GM23338 (cell line): ENCODE measurements around the gene TFF1. TPM values are rescaled to one million over a fixed set of nuclear protein-coding genes. Genes with fewer than 3 reads are reported as not detected.

Source experiments
- ATAC-seq: fragments of 200-7000 bp; cut with Tn5 transposase; 3 replicates; pipeline ENCODE4 v1.9.1; 2020
- DNase-seq: peaks from one replicate; pipeline ENCODE4 v3.0.0-alpha.2; 2015; ENCODE audit warnings: low spot score
- H2AFZ ChIP-seq: fragments of 200-600 bp; sonication (generic); 2 replicates; pipeline ENCODE4 v1.8.0; 2016; ENCODE audit warnings: antibody characterized with exemption, mild to moderate bottlenecking, moderate library complexity
- H3F3A ChIP-seq: fragments of 200-600 bp; sonication (generic); replicated peaks from 2 replicates; pipeline ENCODE4 v1.8.0; 2017; ENCODE audit warnings: antibody characterized with exemption, mixed run types, low read depth
- H3K27ac ChIP-seq: fragments of 200-600 bp; sonication (generic); 2 replicates; pipeline ENCODE4 v1.6.1; 2016; ENCODE audit warnings: low read depth
- H3K27me3 ChIP-seq: fragments of 200-600 bp; sonication (generic); 2 replicates; pipeline ENCODE4 v1.8.0; 2016; ENCODE audit warnings: mild to moderate bottlenecking, mixed run types, moderate library complexity; ENCODE audit not compliant: insufficient read depth
- H3K36me3 ChIP-seq: fragments of 200-600 bp; sonication (generic); 2 replicates; pipeline ENCODE4 v1.8.0; 2016; ENCODE audit warnings: mild to moderate bottlenecking; ENCODE audit not compliant: insufficient read depth
- H3K4me1 ChIP-seq: fragments of 200-600 bp; sonication (generic); 2 replicates; pipeline ENCODE4 v1.8.0; 2016; ENCODE audit warnings: mild to moderate bottlenecking, moderate library complexity; ENCODE audit not compliant: insufficient read depth
- H3K4me2 ChIP-seq: fragments of 200-600 bp; sonication (generic); 2 replicates; pipeline ENCODE4 v1.7.1; 2017; ENCODE audit warnings: mixed run types
- H3K4me3 ChIP-seq: fragments of 200-600 bp; sonication (generic); 2 replicates; pipeline ENCODE4 v1.6.1; 2016; ENCODE audit warnings: mixed run types
- H3K79me2 ChIP-seq: fragments of 200-600 bp; sonication (generic); replicated peaks from 2 replicates; pipeline ENCODE4 v1.8.0; 2017; ENCODE audit warnings: mild to moderate bottlenecking; ENCODE audit not compliant: insufficient read depth
- H3K9me2 ChIP-seq: fragments of 200-600 bp; sonication (generic); 2 replicates; pipeline ENCODE4 v1.8.0; 2017; ENCODE audit not compliant: insufficient read depth
- H4K20me1 ChIP-seq: fragments of 200-600 bp; sonication (generic); replicated peaks from 2 replicates; pipeline ENCODE4 v1.8.0; 2017; ENCODE audit warnings: mild to moderate bottlenecking; ENCODE audit not compliant: insufficient read depth
- H3K27ac Mint-ChIP-seq: 2 replicates; pipeline ENCODE4 v1.8.0; 2020; ENCODE audit warnings: inconsistent platforms, mild to moderate bottlenecking, moderate library complexity, mixed read lengths
- H3K27me3 Mint-ChIP-seq: 3 replicates; pipeline ENCODE4 v1.8.0; 2022; ENCODE audit warnings: low read depth, mild to moderate bottlenecking, moderate library complexity, mixed read lengths, inconsistent platforms; ENCODE audit not compliant: insufficient read depth, poor library complexity
- H3K36me3 Mint-ChIP-seq: 3 replicates; pipeline ENCODE4 v1.8.0; 2021; ENCODE audit warnings: low read depth, mild to moderate bottlenecking, inconsistent platforms, moderate library complexity, mixed read lengths
- H3K4me1 Mint-ChIP-seq: 3 replicates; pipeline ENCODE4 v1.8.0; 2020; ENCODE audit warnings: mild to moderate bottlenecking, inconsistent platforms, mixed read lengths
- H3K4me3 Mint-ChIP-seq: 3 replicates; pipeline ENCODE4 v1.8.0; 2021; ENCODE audit warnings: moderate library complexity, mild to moderate bottlenecking, inconsistent platforms, mixed read lengths
- H3K9me3 Mint-ChIP-seq: 3 replicates; pipeline ENCODE4 v1.8.0; 2020; ENCODE audit warnings: moderate library complexity, mild to moderate bottlenecking, inconsistent platforms, mixed read lengths
- CREB1 ChIP-seq: fragments of 250-450 bp; sonication (Bioruptor Pico); IDR thresholded peaks from 2 replicates; pipeline ENCODE4 v1.5.0; 2020; ENCODE audit warnings: low read depth, mild to moderate bottlenecking, moderate library complexity
- CTCF ChIP-seq, 2 experiments: fragments of 200-600 bp in 1 of 2; sonication (generic) in 1 of 2; conservative IDR thresholded peaks; 2 replicates each; pipeline versions ENCODE4 v1.5.1 to v1.6.1; 2016 to 2017; ENCODE audit warnings: antibody characterized with exemption in 2 of 2, low read depth in 2 of 2, mild to moderate bottlenecking in 2 of 2, moderate library complexity in 1 of 2
- EZH2 ChIP-seq: fragments of 200-600 bp; sonication (generic); IDR thresholded peaks from one replicate; pipeline ENCODE4 v1.8.0; 2017; ENCODE audit warnings: antibody characterized with exemption, mild to moderate bottlenecking, low read depth; ENCODE audit not compliant: unreplicated experiment
- EZH2phosphoT487 ChIP-seq: fragments of 200-600 bp; sonication (generic); IDR thresholded peaks from one replicate; pipeline ENCODE4 v1.8.1; 2018; ENCODE audit warnings: antibody characterized with exemption; ENCODE audit not compliant: unreplicated experiment
- JUNB ChIP-seq: IDR thresholded peaks from one replicate; pipeline ENCODE4 v1.6.1; 2016; ENCODE audit warnings: antibody characterized with exemption; ENCODE audit not compliant: unreplicated experiment
- NANOG ChIP-seq: IDR thresholded peaks from 2 replicates; pipeline ENCODE4 v1.6.1; 2016; ENCODE audit warnings: antibody characterized with exemption, borderline replicate concordance
- POLR2AphosphoS5 ChIP-seq: IDR thresholded peaks from 2 replicates; pipeline ENCODE4 v1.6.1; 2016; ENCODE audit warnings: antibody characterized with exemption, low read depth
- STAT1 ChIP-seq: IDR thresholded peaks from one replicate; pipeline ENCODE4 v1.6.1; 2016; ENCODE audit warnings: antibody characterized with exemption; ENCODE audit not compliant: unreplicated experiment
- ZNF114 ChIP-seq: fragments of 250-450 bp; sonication (Bioruptor Pico); IDR thresholded peaks from 2 replicates; pipeline ENCODE4 v1.5.0; 2020; ENCODE audit warnings: mild to moderate bottlenecking, moderate library complexity
- ZNF331 ChIP-seq: fragments of 250-450 bp; sonication (Bioruptor Pico); IDR thresholded peaks from 2 replicates; pipeline ENCODE4 v1.5.0; 2020; ENCODE audit warnings: low read depth, mild to moderate bottlenecking, moderate library complexity
- polyA plus RNA-seq: library from polyadenylated mRNA; unstranded; fragments of >200 nt; fragmentation: Nextera tagmentation; extraction: Ambion mirVana; gene quantifications from 2 replicates; pipeline ENCODE4 v1.2.1, GENCODE V29; 2016
- total RNA-seq: library from RNA; depleted of rRNA; stranded (reverse); fragments of >200 nt; shearing (Covaris generic); gene quantifications from 2 replicates; pipeline ENCODE4 v1.2.3, GENCODE V29; 2014
- TF ChIP-seq, protein P1 (sequence below): fragments of 250-450 bp; sonication (Bioruptor Pico); IDR thresholded peaks from 2 replicates; pipeline ENCODE4 v1.5.0; 2020; ENCODE audit warnings: mild to moderate bottlenecking, moderate library complexity
- TF ChIP-seq, protein P2 (sequence below): IDR thresholded peaks from 2 replicates; pipeline ENCODE4 v1.6.1; 2016; ENCODE audit warnings: antibody characterized with exemption
- TF ChIP-seq, protein P3 (sequence below): IDR thresholded peaks from one replicate; pipeline ENCODE4 v1.6.1; 2018; ENCODE audit warnings: antibody characterized with exemption; ENCODE audit not compliant: unreplicated experiment

TFF1 gene
- total and polyA plus RNA-seq, 2 experiments from 2014 or later, result not detected

DNA sequence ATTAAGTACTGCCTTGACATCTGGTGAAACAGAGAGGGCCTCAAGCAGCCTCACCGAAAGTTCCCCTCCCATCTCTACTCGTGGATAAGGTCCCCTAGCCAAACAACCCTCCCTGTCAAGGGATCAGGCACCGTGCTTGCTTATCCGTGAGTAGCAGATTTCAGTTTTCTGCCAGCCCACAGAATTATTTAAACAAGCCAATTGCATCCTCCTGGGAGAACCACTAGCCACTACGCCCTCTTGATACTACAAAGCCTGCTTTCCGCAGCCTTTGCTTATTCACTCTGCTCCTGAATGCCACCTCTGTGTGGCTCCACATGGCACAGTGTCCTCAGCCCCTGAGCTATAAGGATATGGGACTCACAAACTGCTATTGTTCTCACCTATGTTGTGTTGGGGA is 9.7 kb downstream of the TFF1 start:
- Mint-ChIP-seq H3K4me3 (no peak overlapping the region), H3K9me3 (peaks cover 23% of the 10 kb centered on the region), H3K36me3 (peaks cover 6% of the 10 kb centered on the region), H3K27ac (no peak overlapping the region), H3K4me1 (no peaks in the 10 kb centered on the region), H3K27me3 (peaks cover 9% of the 10 kb centered on the region)
- TF ChIP-seq STAT1, result no peak
- TF ChIP-seq EZH2phosphoT487, result no peak
- no peak for TF ChIP-seq CTCF (conservative IDR thresholded peaks at IDR 0.05; ENCODE audit: low read depth in 2 of 2)
- TF ChIP-seq POLR2AphosphoS5, result no peak
- no peak for TF ChIP-seq CREB1 (CRISPR knock-in tag)
- TF ChIP-seq NANOG, result no peak
- no peak for TF ChIP-seq EZH2
- no peak for TF ChIP-seq JUNB
- TF ChIP-seq ZNF114 (CRISPR knock-in tag), result no peak
- no peak for TF ChIP-seq ZNF331 (CRISPR knock-in tag)
- TF ChIP-seq, protein P1, sequence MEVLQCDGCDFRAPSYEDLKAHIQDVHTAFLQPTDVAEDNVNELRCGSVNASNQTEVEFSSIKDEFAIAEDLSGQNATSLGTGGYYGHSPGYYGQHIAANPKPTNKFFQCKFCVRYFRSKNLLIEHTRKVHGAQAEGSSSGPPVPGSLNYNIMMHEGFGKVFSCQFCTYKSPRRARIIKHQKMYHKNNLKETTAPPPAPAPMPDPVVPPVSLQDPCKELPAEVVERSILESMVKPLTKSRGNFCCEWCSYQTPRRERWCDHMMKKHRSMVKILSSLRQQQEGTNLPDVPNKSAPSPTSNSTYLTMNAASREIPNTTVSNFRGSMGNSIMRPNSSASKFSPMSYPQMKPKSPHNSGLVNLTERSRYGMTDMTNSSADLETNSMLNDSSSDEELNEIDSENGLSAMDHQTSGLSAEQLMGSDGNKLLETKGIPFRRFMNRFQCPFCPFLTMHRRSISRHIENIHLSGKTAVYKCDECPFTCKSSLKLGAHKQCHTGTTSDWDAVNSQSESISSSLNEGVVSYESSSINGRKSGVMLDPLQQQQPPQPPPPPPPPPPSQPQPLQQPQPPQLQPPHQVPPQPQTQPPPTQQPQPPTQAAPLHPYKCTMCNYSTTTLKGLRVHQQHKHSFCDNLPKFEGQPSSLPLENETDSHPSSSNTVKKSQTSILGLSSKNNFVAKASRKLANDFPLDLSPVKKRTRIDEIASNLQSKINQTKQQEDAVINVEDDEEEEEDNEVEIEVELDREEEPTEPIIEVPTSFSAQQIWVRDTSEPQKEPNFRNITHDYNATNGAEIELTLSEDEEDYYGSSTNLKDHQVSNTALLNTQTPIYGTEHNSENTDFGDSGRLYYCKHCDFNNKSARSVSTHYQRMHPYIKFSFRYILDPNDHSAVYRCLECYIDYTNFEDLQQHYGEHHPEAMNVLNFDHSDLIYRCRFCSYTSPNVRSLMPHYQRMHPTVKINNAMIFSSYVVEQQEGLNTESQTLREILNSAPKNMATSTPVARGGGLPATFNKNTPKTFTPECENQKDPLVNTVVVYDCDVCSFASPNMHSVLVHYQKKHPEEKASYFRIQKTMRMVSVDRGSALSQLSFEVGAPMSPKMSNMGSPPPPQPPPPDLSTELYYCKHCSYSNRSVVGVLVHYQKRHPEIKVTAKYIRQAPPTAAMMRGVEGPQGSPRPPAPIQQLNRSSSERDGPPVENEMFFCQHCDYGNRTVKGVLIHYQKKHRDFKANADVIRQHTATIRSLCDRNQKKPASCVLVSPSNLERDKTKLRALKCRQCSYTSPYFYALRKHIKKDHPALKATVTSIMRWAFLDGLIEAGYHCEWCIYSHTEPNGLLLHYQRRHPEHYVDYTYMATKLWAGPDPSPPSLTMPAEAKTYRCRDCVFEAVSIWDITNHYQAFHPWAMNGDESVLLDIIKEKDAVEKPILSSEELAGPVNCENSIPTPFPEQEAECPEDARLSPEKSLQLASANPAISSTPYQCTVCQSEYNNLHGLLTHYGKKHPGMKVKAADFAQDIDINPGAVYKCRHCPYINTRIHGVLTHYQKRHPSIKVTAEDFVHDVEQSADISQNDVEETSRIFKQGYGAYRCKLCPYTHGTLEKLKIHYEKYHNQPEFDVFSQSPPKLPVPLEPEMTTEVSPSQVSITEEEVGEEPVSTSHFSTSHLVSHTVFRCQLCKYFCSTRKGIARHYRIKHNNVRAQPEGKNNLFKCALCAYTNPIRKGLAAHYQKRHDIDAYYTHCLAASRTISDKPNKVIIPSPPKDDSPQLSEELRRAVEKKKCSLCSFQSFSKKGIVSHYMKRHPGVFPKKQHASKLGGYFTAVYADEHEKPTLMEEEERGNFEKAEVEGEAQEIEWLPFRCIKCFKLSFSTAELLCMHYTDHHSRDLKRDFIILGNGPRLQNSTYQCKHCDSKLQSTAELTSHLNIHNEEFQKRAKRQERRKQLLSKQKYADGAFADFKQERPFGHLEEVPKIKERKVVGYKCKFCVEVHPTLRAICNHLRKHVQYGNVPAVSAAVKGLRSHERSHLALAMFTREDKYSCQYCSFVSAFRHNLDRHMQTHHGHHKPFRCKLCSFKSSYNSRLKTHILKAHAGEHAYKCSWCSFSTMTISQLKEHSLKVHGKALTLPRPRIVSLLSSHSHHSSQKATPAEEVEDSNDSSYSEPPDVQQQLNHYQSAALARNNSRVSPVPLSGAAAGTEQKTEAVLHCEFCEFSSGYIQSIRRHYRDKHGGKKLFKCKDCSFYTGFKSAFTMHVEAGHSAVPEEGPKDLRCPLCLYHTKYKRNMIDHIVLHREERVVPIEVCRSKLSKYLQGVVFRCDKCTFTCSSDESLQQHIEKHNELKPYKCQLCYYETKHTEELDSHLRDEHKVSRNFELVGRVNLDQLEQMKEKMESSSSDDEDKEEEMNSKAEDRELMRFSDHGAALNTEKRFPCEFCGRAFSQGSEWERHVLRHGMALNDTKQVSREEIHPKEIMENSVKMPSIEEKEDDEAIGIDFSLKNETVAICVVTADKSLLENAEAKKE (CRISPR knock-in tag), result no peak
- TF ChIP-seq, protein P2, sequence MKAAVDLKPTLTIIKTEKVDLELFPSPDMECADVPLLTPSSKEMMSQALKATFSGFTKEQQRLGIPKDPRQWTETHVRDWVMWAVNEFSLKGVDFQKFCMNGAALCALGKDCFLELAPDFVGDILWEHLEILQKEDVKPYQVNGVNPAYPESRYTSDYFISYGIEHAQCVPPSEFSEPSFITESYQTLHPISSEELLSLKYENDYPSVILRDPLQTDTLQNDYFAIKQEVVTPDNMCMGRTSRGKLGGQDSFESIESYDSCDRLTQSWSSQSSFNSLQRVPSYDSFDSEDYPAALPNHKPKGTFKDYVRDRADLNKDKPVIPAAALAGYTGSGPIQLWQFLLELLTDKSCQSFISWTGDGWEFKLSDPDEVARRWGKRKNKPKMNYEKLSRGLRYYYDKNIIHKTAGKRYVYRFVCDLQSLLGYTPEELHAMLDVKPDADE, result no peak
- TF ChIP-seq, protein P3, sequence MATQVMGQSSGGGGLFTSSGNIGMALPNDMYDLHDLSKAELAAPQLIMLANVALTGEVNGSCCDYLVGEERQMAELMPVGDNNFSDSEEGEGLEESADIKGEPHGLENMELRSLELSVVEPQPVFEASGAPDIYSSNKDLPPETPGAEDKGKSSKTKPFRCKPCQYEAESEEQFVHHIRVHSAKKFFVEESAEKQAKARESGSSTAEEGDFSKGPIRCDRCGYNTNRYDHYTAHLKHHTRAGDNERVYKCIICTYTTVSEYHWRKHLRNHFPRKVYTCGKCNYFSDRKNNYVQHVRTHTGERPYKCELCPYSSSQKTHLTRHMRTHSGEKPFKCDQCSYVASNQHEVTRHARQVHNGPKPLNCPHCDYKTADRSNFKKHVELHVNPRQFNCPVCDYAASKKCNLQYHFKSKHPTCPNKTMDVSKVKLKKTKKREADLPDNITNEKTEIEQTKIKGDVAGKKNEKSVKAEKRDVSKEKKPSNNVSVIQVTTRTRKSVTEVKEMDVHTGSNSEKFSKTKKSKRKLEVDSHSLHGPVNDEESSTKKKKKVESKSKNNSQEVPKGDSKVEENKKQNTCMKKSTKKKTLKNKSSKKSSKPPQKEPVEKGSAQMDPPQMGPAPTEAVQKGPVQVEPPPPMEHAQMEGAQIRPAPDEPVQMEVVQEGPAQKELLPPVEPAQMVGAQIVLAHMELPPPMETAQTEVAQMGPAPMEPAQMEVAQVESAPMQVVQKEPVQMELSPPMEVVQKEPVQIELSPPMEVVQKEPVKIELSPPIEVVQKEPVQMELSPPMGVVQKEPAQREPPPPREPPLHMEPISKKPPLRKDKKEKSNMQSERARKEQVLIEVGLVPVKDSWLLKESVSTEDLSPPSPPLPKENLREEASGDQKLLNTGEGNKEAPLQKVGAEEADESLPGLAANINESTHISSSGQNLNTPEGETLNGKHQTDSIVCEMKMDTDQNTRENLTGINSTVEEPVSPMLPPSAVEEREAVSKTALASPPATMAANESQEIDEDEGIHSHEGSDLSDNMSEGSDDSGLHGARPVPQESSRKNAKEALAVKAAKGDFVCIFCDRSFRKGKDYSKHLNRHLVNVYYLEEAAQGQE, result no peak
- ATAC-seq (no peak), DNase-seq (no peak)
- Histone ChIP-seq H3K4me1 (no peaks in the 10 kb centered on the region), H3K9me2 (0 out of 2 replicates have a peak, but pooled peaks cover 9% of the 10 kb centered on the region), H2AFZ (no peak overlapping the region), H3F3A (no peaks in the 10 kb centered on the region), H3K79me2 (no peaks in the 10 kb centered on the region), H4K20me1 (no peaks in the 10 kb centered on the region), H3K27ac (no peak overlapping the region), H3K36me3 (no peaks in the 10 kb centered on the region), H3K27me3 (no peaks in the 10 kb centered on the region), H3K4me3 (no peak overlapping the region), H3K4me2 (no peak overlapping the region)
